Superior temporal gyrus (tissue), 1 donor: ENCODE data around the gene CTSC.

ENCODE experiments used
- DNase-seq: peaks from one replicate; pipeline ENCODE4 v3.0.0-alpha.2; 2016; ENCODE audit errors: extremely low spot score

Gene CTSC

GRCh38 chr11:88317536-88317935 lies 20.0 kb downstream of the CTSC start:
- no peak for DNase-seq

- no peak for DNase-seq
Observed at GRCh38 chr11:88315981-88316441, 21.5 kb downstream of the CTSC start.

- DNase-seq = no peak
Observed at GRCh38 chr11:88315015-88315414, 22.5 kb downstream of the CTSC start.

GRCh38 chr11:88313441-88313840 lies 24.1 kb downstream of the CTSC start:
- no peak for DNase-seq

GRCh38 chr11:88312628-88313027 lies 24.9 kb downstream of the CTSC start:
- no peak for DNase-seq

- DNase-seq = no peak
Observed at GRCh38 chr11:88310246-88310645, 27.3 kb downstream of the CTSC start.

- DNase-seq = no peak
Observed at GRCh38 chr11:88308576-88308975, 29.0 kb downstream of the CTSC start.

- DNase-seq = no peak
Observed at GRCh38 chr11:88307749-88308425, 29.6 kb downstream of the CTSC start.

- DNase-seq = no peak
Observed at GRCh38 chr11:88306785-88307184, 30.8 kb downstream of the CTSC start.

- DNase-seq = no peak
Observed at GRCh38 chr11:88305430-88305829, 32.1 kb downstream of the CTSC start.

- no peak for DNase-seq
Observed at GRCh38 chr11:88304352-88304751, 33.2 kb downstream of the CTSC start.

- DNase-seq = no peak
Observed at GRCh38 chr11:88303037-88303436, 34.5 kb downstream of the CTSC start.

GRCh38 chr11:88301488-88302140 lies 35.9 kb downstream of the CTSC start:
- no peak for DNase-seq

GRCh38 chr11:88300888-88301487 lies 36.5 kb downstream of the CTSC start:
- DNase-seq = no peak

- DNase-seq = no peak
Observed at GRCh38 chr11:88297863-88298262, 39.7 kb downstream of the CTSC start.

GRCh38 chr11:88297421-88297820 lies 40.1 kb downstream of the CTSC start:
- no peak for DNase-seq

- no peak for DNase-seq
Observed at GRCh38 chr11:88295028-88295427, 42.5 kb downstream of the CTSC start.

- no peak for DNase-seq
Observed at GRCh38 chr11:88293931-88294330, 43.6 kb downstream of the CTSC start.

GRCh38 chr11:88292171-88292843 lies 45.2 kb downstream of the CTSC start:
- no peak for DNase-seq

- DNase-seq = no peak
Observed at GRCh38 chr11:88288560-88288959, 49.0 kb downstream of the CTSC start.

- no peak for DNase-seq
Observed at GRCh38 chr11:88284336-88285050, 53.0 kb downstream of the CTSC start.
